GM12872 (cell line): ENCODE data around the gene POLK.

Experiments used
- TF ChIP-seq, protein P1 (sequence below): IDR thresholded peaks from 3 replicates; pipeline ENCODE4 v1.5.1; 2011; ENCODE audit warnings: low read depth, mild to moderate bottlenecking, low read length, moderate library complexity; ENCODE audit not compliant: insufficient read depth

POLK gene

GRCh38 chr5:75511435-75512382, at the start of gene POLK, which contains the start of gene CERT1:
Gene POLK, plus strand, starts transcription at chr5:75511891.
Gene CERT1, minus strand, starts transcription at chr5:75511629. Its CDS starts 422 bp downstream, at chr5:75511207.
- TF ChIP-seq, protein P1, sequence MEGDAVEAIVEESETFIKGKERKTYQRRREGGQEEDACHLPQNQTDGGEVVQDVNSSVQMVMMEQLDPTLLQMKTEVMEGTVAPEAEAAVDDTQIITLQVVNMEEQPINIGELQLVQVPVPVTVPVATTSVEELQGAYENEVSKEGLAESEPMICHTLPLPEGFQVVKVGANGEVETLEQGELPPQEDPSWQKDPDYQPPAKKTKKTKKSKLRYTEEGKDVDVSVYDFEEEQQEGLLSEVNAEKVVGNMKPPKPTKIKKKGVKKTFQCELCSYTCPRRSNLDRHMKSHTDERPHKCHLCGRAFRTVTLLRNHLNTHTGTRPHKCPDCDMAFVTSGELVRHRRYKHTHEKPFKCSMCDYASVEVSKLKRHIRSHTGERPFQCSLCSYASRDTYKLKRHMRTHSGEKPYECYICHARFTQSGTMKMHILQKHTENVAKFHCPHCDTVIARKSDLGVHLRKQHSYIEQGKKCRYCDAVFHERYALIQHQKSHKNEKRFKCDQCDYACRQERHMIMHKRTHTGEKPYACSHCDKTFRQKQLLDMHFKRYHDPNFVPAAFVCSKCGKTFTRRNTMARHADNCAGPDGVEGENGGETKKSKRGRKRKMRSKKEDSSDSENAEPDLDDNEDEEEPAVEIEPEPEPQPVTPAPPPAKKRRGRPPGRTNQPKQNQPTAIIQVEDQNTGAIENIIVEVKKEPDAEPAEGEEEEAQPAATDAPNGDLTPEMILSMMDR = no peak

DNA sequence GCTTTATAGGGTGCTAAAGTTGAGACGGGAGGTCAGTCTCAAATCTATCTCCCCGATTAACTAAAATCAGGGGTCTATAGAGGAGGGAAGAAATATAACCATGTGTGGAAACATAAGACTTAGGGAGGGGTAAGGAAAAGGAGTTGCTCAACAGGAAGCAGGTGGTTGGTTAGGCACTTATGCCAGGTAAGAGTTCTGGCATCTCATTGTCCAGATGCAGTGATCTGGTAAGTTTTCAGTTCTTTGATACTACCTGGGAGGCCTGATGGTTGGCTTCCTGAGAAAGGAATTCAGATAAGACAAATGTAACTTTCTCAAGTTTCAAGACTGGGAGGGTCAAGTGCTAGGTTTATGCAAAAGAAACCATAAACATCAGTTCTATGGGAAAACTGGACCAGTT, 48.0 kb upstream of the POLK start:
- TF ChIP-seq, protein P1 = no peak

DNA sequence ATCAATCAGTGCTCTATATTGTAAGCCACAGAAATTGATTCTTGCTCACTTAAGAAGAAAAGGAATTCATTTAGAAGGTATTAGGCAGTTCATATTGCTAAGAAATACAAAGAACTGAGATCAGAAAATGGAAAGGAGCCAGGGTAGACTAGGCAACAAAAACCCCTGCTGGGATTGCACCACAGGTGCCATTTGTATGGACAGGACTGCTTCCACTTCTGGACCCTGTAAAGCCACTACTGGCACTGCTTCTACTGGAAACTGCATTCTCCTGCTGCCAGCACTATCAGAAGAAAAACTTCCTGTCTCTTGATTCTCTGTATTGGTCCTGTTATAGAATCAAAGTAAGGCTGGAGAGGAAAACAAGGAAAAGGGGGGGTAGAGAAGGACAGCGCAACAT, 46.2 kb upstream of the POLK start:
- TF ChIP-seq, protein P1 = no peak

DNA sequence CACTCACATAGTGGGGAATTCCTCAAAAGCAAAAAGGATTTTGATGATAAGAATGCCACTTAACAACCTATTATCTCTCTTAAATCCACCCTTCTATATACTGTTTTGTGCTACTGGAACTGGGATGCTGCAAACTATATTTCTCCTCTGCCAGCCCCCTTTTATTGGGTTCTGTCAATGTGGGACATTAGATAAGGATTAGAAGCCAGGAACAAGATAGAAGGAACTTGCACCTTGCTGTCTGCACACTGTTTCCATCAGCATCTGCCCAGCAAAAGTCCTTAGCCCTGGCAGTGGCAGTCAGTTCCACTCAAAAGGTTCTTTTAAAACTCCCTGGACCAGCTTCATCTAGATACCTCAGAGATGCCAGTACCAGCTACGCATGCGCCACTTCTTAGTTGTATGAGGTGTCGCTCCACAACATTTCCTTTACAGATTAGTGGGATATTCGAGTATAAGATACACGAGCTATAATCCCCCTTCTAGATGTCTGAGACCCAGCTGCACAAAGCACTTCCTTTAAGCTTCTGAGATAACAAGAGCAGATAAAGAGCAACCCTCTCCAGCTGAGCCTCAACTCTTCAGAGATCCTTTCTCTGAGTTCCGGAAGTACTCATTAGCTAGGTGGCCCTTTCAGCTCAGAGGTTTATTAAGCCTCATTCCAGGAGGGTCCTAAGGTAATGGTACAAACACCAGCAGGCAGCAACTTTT, 45.5 kb upstream of the POLK start:
- TF ChIP-seq, protein P1 = no peak

GRCh38 chr5:75468593-75468992, 43.1 kb upstream of the POLK start:
- TF ChIP-seq, protein P1 = no peak

- TF ChIP-seq, protein P1 = no peak
Measured at GRCh38 chr5:75469017-75469416, 42.7 kb upstream of the POLK start.

GRCh38 chr5:75471193-75471592, 40.5 kb upstream of the POLK start:
- TF ChIP-seq, protein P1 = no peak
